ENCODE measurements around the gene VSTM1. TPM values are rescaled to one million over a fixed set of nuclear protein-coding genes. Genes with fewer than 3 reads are reported as not detected.

VSTM1 gene
- total RNA-seq, 6 experiments from 2014 or later: 0.37 TPM; not detected in 5

DNA sequence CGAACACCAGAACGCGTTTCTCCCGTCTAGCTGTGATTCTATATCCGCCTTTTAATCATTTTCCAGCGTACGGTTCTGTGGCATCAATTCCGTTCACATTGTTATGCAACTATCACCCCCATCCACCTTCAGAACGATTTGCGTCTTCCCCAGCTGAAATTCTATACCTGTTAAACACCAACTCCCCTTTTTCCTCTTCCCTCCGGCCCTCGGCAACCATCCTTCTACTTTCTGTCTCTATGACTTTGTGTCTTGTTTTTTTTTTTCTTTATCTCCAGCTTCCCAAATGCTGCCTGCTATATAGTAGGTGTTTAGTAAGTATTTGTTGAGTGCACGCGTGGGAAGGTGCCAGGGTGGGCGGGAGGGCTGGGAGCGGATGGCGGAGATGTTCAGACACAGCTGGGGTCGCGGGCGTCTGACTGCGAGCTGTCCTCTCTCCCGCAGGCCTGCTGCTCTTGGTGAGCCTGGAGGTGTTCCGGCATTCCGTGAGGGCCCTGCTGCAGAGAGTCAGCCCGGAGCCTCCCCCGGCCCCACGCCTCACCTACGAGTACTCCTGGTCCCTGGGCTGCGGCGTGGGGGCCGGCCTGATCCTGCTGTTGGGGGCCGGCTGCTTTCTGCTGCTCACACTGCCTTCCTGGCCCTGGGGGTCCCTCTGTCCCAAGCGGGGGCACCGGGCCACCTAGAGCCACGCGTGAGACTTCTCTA is 52.0 kb downstream of the VSTM1 start:
- no peaks in the 10 kb centered on the region for H3K36me3 ChIP-seq
- H3K4me3 ChIP-seq: no peak overlapping the region
- TF ChIP-seq, protein P1, sequence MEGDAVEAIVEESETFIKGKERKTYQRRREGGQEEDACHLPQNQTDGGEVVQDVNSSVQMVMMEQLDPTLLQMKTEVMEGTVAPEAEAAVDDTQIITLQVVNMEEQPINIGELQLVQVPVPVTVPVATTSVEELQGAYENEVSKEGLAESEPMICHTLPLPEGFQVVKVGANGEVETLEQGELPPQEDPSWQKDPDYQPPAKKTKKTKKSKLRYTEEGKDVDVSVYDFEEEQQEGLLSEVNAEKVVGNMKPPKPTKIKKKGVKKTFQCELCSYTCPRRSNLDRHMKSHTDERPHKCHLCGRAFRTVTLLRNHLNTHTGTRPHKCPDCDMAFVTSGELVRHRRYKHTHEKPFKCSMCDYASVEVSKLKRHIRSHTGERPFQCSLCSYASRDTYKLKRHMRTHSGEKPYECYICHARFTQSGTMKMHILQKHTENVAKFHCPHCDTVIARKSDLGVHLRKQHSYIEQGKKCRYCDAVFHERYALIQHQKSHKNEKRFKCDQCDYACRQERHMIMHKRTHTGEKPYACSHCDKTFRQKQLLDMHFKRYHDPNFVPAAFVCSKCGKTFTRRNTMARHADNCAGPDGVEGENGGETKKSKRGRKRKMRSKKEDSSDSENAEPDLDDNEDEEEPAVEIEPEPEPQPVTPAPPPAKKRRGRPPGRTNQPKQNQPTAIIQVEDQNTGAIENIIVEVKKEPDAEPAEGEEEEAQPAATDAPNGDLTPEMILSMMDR (IDR thresholded peaks at IDR 0.05): no peak
- TF ChIP-seq POLR2A (IDR thresholded peaks at IDR 0.05): no peak
- no peaks in the 10 kb centered on the region for H3K9me3 ChIP-seq
- no peaks in the 10 kb centered on the region for H3K27me3 ChIP-seq
- H3K4me1 ChIP-seq: no peaks in the 10 kb centered on the region
- intact Hi-C loops (cut with DNase I): loop anchor here in 1 of 2 donors (10.0 kb wide), 1 partner anchor 97 kb away; no protein-coding TSS in a partner anchor
- DNase-seq (no peak), ATAC-seq (peak in 1 of 4 donors; percentile 33)
- H3K27ac ChIP-seq: no peak overlapping the region
- 32% methylated on average over 24 of the region's 36 CpGs for WGBS (ENCODE audit: insufficient coverage, low coverage, low lambda C conversion rate, missing lambda C conversion rate)

DNA sequence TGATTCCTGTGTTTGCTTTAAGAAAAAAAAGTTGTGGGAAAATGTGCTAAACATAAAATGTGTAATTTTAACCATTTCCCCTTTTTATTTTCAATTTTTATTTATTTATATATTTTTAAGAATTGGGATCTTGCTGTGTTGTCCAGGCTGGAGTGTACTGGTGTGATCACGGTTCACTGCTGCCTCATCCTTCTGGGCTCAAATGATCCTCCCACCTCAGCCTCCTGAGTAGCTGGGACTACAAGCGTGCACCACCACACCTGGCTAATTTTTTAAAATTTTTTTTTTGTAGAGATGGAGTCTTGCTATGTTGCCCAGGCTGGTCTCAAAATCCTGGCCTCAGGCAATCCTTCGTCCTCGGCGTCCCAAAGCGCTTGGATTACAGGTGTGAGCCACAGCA is 53.2 kb downstream of the VSTM1 start:
- Histone ChIP-seq H3K27me3 (no peaks in the 10 kb centered on the region), H3K9me3 (no peaks in the 10 kb centered on the region), H3K36me3 (no peaks in the 10 kb centered on the region), H3K4me1 (no peaks in the 10 kb centered on the region), H3K27ac (no peak overlapping the region), H3K4me3 (no peak overlapping the region)
- 88% methylated on average over 6 of the region's 6 CpGs for WGBS (ENCODE audit: insufficient coverage, low coverage, low lambda C conversion rate, missing lambda C conversion rate)
- ATAC-seq (no peak), DNase-seq (no peak)
- TF ChIP-seq POLR2A (IDR thresholded peaks at IDR 0.05): no peak
- TF ChIP-seq, protein P1 (IDR thresholded peaks at IDR 0.05): no peak
- intact Hi-C loops (cut with DNase I): loop anchor here in 1 of 2 donors (10.0 kb wide), 1 partner anchor 96 kb away; no protein-coding TSS in a partner anchor

DNA sequence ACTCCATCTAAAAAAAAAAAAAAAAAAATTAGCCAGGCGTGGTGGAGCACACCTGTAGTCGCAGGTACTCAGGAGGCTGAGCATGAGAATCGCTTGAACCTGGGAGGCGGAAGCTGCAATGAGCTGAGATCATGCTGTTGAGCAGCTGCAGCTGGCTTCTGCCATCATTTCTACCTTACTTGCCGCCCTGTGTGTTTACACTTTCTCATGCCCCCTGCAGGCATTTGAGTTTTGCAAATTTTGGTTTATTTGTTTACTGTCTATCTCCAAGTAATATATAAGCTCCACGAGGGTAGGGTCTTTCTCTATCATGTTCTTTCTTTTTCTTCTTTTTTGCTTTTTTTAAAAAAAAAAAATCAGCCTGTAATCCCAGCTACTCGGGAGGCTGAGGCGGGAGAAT is 54.3 kb downstream of the VSTM1 start:
- ATAC-seq: no peak
- intact Hi-C loops (cut with DNase I): no loop called here

DNA sequence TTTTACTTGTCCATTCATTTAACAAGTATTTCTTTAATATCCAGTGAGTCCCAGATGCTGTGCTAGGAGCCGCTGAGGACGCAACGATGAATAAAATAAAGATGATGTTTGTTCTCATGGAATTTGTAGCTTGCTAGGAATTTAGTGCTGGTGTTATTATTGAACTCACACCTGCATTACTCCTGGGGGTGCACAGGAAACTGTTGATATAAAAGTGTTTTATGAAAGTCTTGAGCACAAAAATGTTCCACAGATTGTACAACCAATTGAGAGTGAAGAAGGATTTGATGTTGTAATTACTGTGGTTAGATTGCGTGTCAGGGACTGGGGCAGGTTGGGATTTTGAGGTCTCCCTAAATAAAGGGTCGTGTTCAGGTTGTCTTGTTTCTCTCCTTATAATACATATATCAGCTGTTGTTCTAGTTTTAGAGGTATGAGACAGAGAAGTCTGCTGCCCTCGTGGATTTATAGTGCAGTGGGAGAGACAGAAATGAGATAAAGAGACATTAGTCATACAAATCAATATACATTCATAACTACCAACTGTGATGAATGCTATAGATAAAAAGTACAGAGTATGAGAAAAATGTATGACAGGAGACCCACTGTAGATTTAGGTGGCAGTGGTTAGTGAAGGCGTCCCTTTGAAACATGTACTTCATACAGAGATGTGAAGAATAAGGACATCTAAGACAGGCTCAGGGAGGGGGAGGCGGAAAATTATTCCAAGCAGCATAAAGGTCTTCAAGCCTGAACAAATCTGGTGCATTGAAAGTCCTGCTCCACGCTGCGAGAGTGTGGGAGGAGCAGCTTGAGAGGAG is 61.0 kb downstream of the VSTM1 start:
- TF ChIP-seq POLR2A (IDR thresholded peaks at IDR 0.05): no peak
- TF ChIP-seq, protein P1 (IDR thresholded peaks at IDR 0.05): no peak
- DNase-seq (no peak), ATAC-seq (no peak)
- Histone ChIP-seq H3K27me3 (no peaks in the 10 kb centered on the region), H3K36me3 (no peaks in the 10 kb centered on the region), H3K4me3 (no peak overlapping the region), H3K9me3 (no peaks in the 10 kb centered on the region), H3K4me1 (no peaks in the 10 kb centered on the region), H3K27ac (no peak overlapping the region)
- WGBS (ENCODE audit: insufficient coverage, low coverage, low lambda C conversion rate, missing lambda C conversion rate): 44% methylated on average over 10 of the region's 10 CpGs
- intact Hi-C loops (cut with DNase I): no loop called here

More for the DNA sequence above, 54.3 kb downstream of the VSTM1 start:
- no peak for DNase-seq
- WGBS (ENCODE audit: insufficient coverage, low coverage, low lambda C conversion rate, missing lambda C conversion rate): 73% methylated on average over 8 of the region's 8 CpGs
- Histone ChIP-seq H3K4me1 (no peaks in the 10 kb centered on the region), H3K36me3 (no peaks in the 10 kb centered on the region), H3K4me3 (no peak overlapping the region), H3K27me3 (no peaks in the 10 kb centered on the region), H3K9me3 (no peaks in the 10 kb centered on the region), H3K27ac (no peak overlapping the region)
- TF ChIP-seq, protein P1 (IDR thresholded peaks at IDR 0.05): no peak
- TF ChIP-seq POLR2A (IDR thresholded peaks at IDR 0.05): no peak
